GM21367 (cell line): ENCODE measurements around the gene IGFN1.

Experiments
- ATAC-seq: cut with Tn5 transposase; IDR thresholded peaks from one replicate; pipeline ENCODE4 v1.9.1; 2021; ENCODE audit not compliant: unreplicated experiment

Gene IGFN1

DNA sequence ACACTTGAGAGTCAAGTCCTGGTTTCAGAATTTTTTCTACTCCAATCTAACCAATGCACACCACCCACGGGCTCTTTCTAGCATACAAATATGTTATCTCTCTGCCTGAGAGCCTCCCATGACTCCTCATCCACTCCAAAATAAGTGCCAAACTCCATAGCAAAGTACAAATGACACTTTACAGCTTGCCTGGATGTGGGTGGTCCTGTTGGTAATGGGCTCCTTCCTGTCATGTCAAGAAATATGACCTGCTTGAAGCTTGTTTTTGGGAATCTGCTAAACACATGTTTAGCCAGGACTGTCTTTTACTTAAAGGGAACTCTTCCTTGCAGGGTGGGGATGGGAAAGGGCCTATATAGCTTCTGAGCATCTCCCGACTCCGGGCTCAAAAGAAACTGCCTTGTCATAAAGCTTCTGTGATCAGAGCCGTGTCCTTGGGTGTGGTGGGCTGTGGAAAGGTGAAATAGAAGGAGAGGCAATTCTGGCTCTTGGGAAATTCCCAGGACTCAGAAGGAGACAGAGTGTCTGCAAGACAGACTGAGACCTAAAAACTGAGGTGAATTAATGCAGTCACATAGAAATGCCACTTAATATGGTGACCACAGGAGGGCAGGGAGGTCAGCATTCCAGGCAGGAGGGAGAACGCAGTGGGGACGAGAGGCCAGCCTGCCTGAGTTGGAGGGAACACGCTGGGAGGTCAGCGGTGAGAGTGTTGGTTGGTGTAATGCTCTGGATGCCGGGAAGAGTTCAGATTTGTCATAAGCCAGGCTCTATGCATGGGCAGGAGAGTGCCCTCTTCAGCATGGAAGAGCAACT, 6.1 kb upstream of the IGFN1 start:
- no peak for ATAC-seq

DNA sequence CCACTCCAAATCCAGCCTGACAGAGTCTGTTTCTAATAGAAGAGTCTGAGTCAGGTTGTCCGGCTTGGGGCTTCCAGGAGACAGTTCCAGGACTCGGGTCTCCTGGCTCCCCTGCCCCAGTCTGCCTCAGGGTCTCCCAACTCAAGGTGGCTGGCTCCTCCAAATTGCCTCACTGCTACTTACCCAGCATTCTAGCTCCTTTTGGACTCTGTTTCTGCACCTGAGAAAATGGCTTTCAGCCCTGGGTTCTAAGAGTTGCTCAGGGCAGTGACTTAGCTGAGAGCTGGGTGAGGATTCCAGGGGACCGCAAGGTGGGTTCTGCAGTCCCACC, 5.5 kb upstream of the IGFN1 start:
- no peak for ATAC-seq

DNA sequence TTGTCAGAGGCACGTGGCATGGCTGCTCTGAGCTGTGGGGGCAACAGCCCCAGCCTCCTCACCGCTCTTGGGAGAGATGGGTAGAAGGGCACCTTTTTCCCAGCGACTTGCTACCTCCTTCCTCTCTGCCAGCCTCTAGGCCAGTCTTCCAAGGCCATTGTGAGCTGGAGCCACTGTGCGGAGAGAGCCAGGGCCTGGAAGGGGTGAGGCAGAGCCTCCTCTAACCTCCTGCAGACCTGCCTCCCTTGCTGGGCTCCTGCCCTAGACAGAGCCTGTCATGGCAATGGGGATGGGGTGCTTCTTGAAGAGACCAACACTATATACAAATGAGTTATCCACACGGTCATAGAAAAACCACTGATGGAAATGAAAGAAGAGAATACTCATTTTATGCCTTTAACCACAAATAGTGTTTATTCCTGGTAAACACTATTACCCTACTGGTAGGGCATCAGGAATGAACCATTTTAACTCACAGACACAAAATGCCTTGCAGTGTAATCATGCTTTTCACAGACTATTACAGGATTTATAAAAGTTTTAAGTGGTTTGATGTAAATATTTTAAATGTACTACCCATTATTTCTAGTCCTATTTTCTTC, 5.0 kb upstream of the IGFN1 start:
- no peak for ATAC-seq

DNA sequence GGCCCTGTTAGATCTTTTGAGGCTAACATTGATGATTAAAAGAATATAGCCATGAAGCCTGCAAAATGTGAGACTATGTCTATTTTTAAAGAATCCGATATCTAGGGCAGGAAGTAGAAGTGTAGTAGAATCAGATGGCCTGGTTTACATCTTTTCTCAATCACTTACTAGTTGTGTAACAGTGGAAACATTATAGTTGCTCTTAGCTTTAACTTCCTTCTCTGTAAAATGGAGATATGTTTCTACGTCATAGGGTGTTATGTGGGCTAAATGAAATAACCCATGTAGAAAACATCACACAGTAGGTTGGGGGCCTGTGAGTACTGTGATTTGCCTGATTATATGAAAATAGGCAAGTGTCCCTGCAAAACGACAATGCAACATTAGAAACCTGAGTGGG, 4.4 kb upstream of the IGFN1 start:
- no peak for ATAC-seq

DNA sequence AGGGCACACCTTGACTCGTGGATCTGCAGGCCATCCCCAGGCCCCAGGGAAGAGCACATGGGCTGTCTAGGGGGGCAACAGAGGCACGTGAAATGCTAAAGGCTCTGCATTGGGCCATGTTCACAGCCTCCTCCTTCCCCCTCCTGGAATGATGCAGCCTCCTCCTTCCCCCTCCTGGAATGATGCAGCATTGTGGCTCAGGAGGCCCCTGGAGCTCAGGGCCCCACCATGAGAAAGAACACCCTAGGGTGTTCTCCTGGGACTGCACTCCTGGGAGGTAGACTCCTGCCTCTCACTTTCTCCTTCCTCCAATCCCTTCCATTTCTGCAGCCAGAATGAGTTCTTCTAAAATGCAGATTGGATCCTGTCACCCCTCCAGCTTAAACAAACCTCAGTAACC, 1.5 kb upstream of the IGFN1 start:
- ATAC-seq, result no peak

DNA sequence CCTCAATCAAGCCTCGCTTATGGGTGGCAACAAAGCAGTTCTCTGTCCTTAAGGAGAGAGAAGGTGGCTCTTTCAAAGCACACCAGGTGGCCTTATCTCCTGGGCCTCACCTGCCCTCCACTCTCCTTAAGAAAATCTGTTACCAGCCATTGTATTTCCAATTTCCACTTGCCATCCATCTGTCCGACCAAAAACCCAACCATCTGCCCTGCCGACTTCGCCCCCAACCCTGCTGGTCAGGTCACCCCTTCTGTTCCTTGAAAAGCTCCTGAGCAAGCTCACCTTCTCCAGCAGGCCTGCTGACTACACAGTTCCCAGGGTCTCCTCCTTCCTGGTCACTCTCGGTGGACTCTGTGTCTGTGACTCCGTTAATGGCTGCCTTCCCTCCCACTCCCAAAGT, 619 bp upstream of the IGFN1 start:
- no peak for ATAC-seq

DNA sequence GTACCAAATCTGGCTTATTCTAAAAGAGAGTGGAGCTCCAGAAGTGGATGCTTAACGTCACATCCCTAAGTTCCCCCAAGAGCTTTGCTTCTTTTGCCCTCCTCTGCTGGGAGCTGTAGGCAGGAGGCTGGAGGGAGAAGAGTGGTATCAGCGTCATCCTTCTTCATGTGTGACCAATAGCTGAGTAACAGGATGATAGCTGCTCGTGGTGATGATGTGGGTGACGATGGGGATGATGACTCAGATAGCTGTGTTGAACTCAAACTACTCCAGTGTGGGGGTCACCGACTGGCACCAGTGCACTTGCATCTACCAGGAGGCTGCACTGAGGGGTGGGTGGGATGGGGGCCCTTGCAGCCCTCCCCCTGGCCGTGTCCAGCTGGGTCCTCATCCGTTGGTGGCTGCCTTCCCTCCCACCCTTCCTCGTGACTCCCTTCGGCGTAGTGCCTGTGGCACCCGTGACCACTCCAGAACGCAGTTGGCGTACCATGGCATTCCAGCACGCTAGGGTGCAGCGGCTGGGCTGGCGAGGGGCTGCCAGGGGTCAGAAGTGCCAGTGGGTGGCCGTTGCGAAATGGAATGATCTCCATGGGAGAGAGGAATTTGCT, 1.1 kb downstream of the IGFN1 start:
- no peak for ATAC-seq

DNA sequence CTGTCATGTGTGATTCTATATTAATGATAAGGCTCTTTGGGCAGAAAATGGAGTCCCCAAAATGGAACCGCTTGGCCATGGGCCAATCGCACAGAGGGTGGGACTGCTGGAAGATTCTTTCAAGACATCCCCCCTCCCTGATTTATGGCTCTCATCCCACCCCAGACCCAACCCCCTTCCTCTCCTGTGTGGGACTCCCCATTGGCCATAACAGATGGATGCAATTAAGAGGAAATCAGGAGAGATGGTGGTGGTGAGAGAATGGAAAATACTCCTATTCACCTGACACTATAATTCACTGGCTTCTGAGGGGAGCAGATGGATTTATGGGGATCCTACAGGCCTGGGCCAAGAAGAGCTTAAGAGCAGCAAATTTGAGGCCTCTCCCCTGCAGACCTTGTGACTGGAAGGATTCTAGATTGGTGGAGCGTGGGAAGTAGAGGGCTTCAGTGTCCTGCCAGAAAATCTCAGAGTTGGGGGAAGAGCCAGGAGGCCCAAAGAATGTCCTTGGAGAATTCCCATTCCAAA, 1.7 kb downstream of the IGFN1 start:
- no peak for ATAC-seq

DNA sequence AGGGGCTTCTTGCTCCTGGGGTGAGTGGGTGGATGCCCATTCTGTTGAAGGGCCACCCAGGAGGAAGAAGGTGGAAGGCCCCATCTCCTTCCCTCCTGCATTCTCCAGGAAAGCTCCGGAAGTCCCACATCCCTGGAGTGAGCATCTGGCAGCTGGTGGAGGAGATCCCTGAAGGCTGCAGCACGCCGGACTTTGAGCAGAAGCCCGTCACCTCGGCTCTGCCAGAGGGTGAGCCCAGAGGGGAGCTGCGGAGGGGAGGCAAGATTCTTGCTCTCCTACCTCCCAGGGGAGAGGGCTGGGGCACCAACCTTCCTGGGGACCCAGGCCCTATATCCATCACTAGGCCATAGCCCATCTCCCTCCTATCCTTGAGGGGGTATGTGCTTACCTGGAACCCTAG, 3.4 kb downstream of the IGFN1 start:
- ATAC-seq, result no peak

DNA sequence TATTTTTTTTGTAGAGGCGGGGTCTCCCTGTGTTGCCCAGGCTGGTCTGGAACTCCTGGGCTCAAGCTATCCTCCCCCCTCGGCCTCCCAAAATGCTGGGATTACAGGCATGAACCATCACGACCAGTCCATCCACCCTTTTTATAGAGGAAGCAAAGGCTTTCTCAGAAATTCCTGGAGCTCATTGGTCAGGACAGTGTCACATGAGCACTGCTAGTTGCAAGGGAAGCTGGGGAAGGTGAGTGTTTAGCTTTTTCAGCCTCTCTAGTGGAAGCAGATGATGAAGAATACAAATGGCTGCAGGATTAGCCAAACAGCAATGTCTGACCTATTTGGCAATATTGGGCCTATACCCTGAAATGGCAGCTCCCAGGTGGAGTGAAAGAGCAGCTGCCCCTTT, 8.0 kb downstream of the IGFN1 start:
- no peak for ATAC-seq

DNA sequence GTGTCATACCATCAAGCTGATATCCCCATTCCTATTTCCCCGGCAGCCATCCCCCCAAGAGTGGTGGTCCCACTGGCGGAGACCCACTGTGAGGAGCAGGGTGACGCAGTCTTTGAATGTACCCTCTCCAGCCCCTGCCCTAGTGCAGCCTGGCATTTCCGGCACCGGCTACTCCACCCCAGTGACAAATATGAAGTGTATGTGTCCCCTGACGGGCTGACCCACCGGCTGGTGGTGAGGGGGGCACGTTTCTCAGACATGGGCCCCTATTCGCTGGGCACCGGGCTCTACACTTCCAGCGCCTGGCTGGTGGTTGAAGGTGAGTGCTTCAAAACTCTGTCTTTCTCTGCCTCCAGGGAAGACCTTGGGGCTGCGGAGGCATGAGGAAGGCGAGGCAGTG, 14.4 kb downstream of the IGFN1 start:
- no peak for ATAC-seq

DNA sequence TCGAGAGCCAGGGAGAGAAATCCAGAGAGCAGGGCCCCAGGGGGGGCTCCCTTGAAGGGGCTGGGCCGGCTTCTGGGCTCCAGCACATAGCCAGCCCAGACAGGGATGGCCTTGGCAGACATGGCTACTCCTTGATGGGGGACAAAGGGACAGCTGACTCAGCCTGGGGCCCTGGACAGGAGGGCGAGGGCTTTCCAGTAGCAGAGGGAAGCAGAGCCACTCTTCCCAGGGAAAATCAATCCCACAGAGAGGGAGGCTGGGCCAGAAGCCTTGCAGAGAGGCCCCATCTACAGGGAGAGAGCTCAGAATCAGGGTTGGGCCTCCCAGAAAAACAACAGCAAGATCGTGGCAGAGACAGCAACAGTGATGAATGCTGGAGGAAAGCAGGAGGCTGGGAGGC, 15.6 kb downstream of the IGFN1 start:
- ATAC-seq, result no peak

DNA sequence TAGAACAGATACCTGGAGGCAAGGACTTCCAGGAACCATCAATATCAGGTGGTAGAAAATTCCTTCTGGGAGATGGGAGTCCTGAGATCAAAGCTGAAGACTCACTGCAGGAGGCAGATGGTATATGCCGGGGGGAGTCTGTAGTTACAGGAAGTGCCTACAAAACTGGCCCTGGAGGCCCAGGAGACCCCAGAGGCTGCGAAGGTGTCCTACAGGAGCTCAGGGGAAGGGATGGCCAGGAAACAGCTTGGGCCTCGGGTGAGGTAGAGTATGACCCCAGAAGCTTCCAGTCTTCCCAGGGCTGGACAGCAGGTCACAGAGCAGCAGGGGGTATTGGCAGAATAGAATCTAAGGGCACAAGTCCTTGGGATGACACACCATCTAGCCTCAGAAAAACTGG, 16.4 kb downstream of the IGFN1 start:
- no peak for ATAC-seq

DNA sequence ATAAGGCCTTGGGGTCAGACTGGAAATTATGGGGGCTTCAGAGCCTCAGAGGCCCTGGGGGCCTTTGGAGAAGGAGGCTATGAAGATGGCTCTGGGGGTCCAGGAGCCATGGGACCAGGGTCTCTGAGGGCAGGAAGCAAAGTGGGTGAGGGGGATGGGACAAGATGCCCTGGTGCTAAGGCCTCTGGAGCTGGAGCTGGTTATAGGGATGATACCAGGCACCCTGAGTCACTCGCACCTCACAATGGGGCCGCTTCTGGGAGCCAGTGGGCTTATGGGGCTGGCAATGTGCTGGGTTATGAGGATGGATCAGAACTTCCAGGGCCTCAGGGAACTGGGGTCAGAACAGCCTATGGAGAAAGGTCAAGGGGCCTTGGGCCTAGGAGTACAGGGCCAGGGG, 17.6 kb downstream of the IGFN1 start:
- ATAC-seq, result no peak

DNA sequence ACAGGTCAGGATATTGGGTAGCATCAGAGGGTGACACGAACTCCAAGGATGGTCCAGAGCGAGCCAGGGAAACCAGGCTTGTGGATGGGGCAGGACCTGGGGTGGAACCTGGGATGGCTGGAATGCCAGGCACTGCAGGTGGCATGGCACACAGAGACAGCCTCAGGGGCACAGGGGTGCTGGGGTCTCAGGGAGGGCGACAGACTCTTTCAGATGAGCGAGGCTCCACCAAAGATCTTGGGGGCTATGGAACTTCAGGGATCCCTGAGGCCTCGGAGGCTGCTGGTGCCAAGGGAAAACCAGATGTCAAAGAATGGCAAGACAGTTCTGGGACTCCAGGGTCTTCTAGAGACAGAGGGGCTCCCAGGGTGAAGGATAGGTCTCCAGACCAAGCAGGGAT, 21.4 kb downstream of the IGFN1 start:
- ATAC-seq, result no peak

DNA sequence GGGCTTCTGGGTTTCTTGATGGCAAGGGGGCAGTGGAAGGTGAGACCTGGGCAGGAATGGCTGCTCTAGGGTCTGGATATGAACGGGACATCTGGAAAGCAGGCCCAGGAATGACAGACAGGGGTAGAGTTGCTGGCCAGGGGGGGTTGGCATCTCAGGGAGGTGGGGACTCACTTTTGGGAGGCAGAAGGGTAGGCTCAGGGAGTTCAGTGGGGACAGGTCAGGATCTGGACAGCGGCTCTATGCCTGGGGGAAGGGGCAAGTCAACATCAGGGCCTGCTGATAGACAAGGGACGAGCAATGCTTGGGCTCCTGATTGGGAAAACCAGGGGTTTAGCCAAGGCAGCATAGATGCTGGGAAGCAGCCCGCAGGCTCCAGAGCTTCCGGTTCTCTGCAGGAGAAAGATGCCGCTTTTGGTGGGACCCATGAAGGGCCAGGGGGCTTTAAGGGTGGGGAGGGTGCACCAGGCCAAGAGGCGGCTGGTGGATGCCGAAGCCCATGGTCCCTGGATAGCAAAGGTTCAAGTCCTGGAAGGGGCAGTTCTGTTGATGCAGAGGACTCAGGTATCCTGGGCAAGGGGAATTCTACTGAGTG, 21.9 kb downstream of the IGFN1 start:
- ATAC-seq, result no peak

DNA sequence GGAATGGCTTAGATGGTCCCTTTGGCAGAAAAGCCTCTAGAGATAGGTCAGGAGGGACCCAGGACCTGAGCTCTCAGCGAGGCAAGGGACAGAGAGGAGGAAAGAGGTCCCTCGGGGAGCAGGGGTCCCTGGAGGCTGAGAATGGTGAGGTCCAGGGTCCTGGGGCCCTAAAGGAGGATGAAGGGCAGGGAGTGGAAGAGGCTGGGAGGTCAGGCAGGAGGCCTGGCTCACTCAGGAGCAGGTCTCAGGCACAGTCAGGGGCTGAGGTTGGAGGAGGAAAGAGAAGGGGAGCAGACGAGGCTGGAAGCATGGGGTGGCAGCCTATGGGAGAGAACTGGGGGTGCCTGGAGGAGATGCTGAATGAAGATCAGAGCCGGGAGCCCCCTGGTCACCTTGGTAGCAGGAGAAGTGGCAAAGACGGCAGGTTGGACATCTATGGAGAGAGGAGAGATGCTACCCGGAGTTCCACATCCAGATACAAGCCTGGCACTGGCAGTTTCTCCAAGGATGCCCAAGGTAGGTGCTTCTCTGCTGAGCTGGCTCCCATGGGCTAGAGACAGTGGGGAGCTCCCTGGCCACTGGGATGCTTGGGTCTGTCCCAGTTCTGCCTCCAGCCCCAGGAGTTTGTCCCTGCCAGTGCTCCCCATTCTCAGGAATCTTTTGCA, 22.6 kb downstream of the IGFN1 start:
- ATAC-seq, result no peak

DNA sequence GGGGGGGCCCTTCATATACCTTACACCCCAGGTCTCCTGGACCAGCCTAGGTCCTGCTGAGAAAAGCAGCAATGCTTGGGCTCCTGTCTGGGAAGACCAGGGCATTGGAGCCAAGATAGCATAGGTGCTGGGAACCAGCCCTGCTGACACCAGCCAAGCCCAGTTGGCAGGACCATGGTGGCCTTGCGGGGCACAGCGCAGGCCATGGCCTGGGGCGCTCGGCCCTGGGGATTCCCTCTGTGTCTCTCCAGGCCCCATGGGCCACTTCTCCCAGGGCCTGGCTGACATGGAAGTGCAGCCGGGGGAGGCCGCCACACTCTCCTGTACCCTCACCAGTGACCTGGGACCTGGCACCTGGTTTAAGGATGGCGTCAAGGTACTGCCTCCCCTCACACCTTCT, 23.3 kb downstream of the IGFN1 start:
- ATAC-seq, result no peak

DNA sequence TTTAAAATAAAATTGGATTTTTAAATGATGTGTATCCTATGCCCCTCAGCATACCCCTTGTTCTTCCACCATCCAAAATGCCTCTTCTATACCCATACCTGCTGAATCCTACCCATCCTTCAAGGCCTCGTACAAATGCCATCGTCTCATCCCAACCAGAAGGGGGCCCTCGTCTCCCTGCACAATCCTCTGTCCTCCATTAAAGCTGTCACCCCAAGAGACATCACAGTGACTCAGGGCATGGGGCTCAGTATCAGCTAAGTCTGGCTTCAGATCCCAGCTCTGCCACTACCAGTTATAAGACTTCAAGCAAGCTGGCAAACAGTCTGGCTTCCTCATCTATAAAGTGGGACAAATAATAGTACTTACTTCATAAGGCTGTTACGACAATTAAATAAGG, 23.8 kb downstream of the IGFN1 start:
- ATAC-seq, result no peak

DNA sequence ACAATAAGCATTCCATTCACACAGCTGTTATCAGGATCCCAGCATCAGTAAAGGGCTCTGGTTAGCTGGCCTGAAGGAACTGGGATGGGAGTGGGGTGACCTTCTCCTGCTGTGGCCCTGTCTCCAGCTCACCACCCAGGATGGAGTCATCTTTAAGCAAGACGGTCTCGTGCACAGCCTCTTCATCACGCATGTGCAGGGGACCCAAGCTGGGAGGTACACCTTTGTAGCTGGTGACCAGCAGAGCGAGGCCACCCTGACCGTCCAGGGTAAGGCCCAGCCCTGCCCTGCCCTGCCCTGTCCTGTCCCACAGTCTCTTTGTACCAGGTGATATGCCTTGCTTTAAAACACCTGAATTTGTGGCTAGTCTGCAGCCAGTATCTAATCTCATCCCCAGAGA, 24.3 kb downstream of the IGFN1 start:
- ATAC-seq, result no peak

DNA sequence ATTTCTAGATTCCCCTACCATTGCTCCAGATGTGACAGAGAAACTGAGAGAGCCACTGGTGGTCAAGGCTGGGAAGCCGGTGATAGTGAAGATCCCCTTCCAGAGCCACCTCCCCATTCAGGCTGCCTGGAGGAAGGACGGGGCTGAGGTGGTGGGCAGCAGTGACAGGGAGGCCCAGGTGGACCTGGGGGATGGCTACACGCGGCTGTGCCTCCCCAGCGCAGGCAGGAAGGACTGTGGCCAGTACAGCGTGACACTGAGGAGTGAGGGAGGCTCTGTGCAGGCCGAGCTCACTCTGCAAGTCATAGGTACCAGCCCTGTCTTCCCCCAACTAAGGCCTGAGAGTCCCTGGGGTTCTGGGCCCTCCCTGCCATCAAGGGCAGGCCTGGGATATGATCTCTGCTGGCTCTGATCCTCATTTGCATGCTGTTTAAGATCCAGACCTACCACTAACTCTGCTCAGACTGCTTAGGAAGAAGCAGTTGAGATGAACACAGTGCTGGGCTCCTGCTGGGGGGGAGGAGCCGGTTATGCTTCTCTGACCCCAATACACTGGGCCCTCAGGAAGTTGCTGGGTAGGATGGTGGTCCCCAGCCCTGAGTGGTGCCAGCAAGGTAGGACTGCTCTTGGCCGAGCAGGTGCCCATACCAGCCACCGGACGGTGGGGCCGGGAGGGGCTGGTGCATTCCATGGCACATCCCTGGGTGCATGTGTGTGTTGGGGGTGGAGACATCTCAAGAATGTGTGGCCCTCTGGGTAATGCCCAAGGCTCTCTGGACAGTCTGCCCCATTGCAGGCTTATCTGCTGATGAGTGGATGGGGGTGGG, 25.1 kb downstream of the IGFN1 start:
- no peak for ATAC-seq
